Measurements from ENCODE around the gene ABCC9.
"Not testable (repeated sequence)": the region's sequence is repeated elsewhere in the genome, so short reads cannot be mapped to it uniquely, and the experiment has no call there.

The ABCC9 gene

GRCh38 chr12:21806255-21806654, 135.0 kb downstream of the ABCC9 start:
- Mint-ChIP-seq H3K4me1 (no peaks in the 10 kb centered on the region), H3K36me3 (no peaks in the 10 kb centered on the region), H3K9me3 (peaks cover 4 to 5% of the 10 kb centered on the region in 2 donors), H3K27me3 (no peaks in the 10 kb centered on the region), H3K4me3 (no peak overlapping the region), H3K27ac (no peak overlapping the region)
- DNase-seq (no peak), ATAC-seq (replicated peaks) (no peak)

GRCh38 chr12:21801522-21802288, 139.5 kb downstream of the ABCC9 start:
- Mint-ChIP-seq H3K4me3 (no peak overlapping the region), H3K9me3 (no peaks in the 10 kb centered on the region), H3K4me1 (no peaks in the 10 kb centered on the region), H3K27ac (no peak overlapping the region), H3K27me3 (no peaks in the 10 kb centered on the region), H3K36me3 (no peaks in the 10 kb centered on the region)
- no peak for DNase-seq
- no peak for ATAC-seq (replicated peaks)

- DNase-seq (no peak), ATAC-seq (replicated peaks) (no peak)
- no peak overlapping the region for H3K4me3 Mint-ChIP-seq
- peaks cover 0 to 3% of the 10 kb centered on the region in 2 donors for H3K9me3 Mint-ChIP-seq
- no peaks in the 10 kb centered on the region for H3K4me1 Mint-ChIP-seq
- no peak overlapping the region for H3K27ac Mint-ChIP-seq
- H3K27me3 Mint-ChIP-seq, result peaks cover 0 to 3% of the 10 kb centered on the region in 2 donors
- no peaks in the 10 kb centered on the region for H3K36me3 Mint-ChIP-seq
Observed at GRCh38 chr12:21800011-21800410, 141.2 kb downstream of the ABCC9 start.

GRCh38 chr12:21797539-21797938, 143.7 kb downstream of the ABCC9 start:
- no peak overlapping the region for H3K4me3 Mint-ChIP-seq
- peaks cover 0 to 3% of the 10 kb centered on the region in 2 donors for H3K9me3 Mint-ChIP-seq
- H3K27me3 Mint-ChIP-seq, result peaks cover 0 to 3% of the 10 kb centered on the region in 2 donors
- ATAC-seq (replicated peaks), result no peak
- no peaks in the 10 kb centered on the region for H3K4me1 Mint-ChIP-seq
- H3K27ac Mint-ChIP-seq, result no peak overlapping the region
- no peaks in the 10 kb centered on the region for H3K36me3 Mint-ChIP-seq
- no peak for DNase-seq

GRCh38 chr12:21795648-21796328, 145.4 kb downstream of the ABCC9 start:
- no peaks in the 10 kb centered on the region for H3K36me3 Mint-ChIP-seq
- ATAC-seq (replicated peaks) (no peak), DNase-seq (no peak)
- no peaks in the 10 kb centered on the region for H3K4me1 Mint-ChIP-seq
- H3K9me3 Mint-ChIP-seq, result peaks cover 0 to 5% of the 10 kb centered on the region in 2 donors
- peaks cover 0 to 3% of the 10 kb centered on the region in 2 donors for H3K27me3 Mint-ChIP-seq
- H3K27ac Mint-ChIP-seq, result no peak overlapping the region
- H3K4me3 Mint-ChIP-seq, result no peak overlapping the region

GRCh38 chr12:21794807-21795595, 146.2 kb downstream of the ABCC9 start:
- H3K36me3 Mint-ChIP-seq; H3K4me3 Mint-ChIP-seq; H3K4me1 Mint-ChIP-seq; ATAC-seq (replicated peaks); H3K27me3 Mint-ChIP-seq; H3K27ac Mint-ChIP-seq; H3K9me3 Mint-ChIP-seq; DNase-seq: not testable (repeated sequence)

GRCh38 chr12:21789687-21790086, 151.5 kb downstream of the ABCC9 start:
- H3K27me3 Mint-ChIP-seq; ATAC-seq (replicated peaks); DNase-seq; H3K4me3 Mint-ChIP-seq; H3K27ac Mint-ChIP-seq; H3K4me1 Mint-ChIP-seq; H3K36me3 Mint-ChIP-seq; H3K9me3 Mint-ChIP-seq: not testable (repeated sequence)

GRCh38 chr12:21788089-21788983, 152.9 kb downstream of the ABCC9 start:
- DNase-seq (no peak), ATAC-seq (replicated peaks) (no peak)
- H3K27me3 Mint-ChIP-seq, result no peaks in the 10 kb centered on the region
- no peaks in the 10 kb centered on the region for H3K4me1 Mint-ChIP-seq
- no peak overlapping the region for H3K27ac Mint-ChIP-seq
- no peaks in the 10 kb centered on the region for H3K36me3 Mint-ChIP-seq
- no peak overlapping the region for H3K4me3 Mint-ChIP-seq
- peaks cover 2 to 6% of the 10 kb centered on the region in 2 donors for H3K9me3 Mint-ChIP-seq

- Mint-ChIP-seq H3K36me3 (no peaks in the 10 kb centered on the region), H3K27ac (no peak overlapping the region), H3K9me3 (peaks cover 4 to 10% of the 10 kb centered on the region in 2 donors), H3K4me1 (no peaks in the 10 kb centered on the region), H3K27me3 (no peaks in the 10 kb centered on the region), H3K4me3 (no peak overlapping the region)
- no peak for DNase-seq
- ATAC-seq (replicated peaks), result no peak
Observed at GRCh38 chr12:21786041-21786531, 155.1 kb downstream of the ABCC9 start.

GRCh38 chr12:21782723-21783122, 158.5 kb downstream of the ABCC9 start:
- not testable (repeated sequence) for H3K9me3 Mint-ChIP-seq; H3K36me3 Mint-ChIP-seq; H3K27ac Mint-ChIP-seq; H3K27me3 Mint-ChIP-seq; H3K4me3 Mint-ChIP-seq; DNase-seq; ATAC-seq (replicated peaks); H3K4me1 Mint-ChIP-seq

- Mint-ChIP-seq H3K4me1 (no peaks in the 10 kb centered on the region), H3K27me3 (peaks cover 13 to 21% of the 10 kb centered on the region in 2 donors), H3K9me3 (peaks cover 4 to 5% of the 10 kb centered on the region in 2 donors), H3K4me3 (no peak overlapping the region), H3K36me3 (no peaks in the 10 kb centered on the region), H3K27ac (no peak overlapping the region)
- DNase-seq, result no peak
- ATAC-seq (replicated peaks), result no peak
Observed at GRCh38 chr12:21780786-21781185, 160.4 kb downstream of the ABCC9 start.

- Mint-ChIP-seq H3K4me1 (peaks cover 3 to 8% of the 10 kb centered on the region in 2 donors), H3K4me3 (no peak overlapping the region), H3K27ac (no peak overlapping the region), H3K27me3 (peaks cover 39 to 48% of the 10 kb centered on the region in 2 donors), H3K36me3 (no peaks in the 10 kb centered on the region), H3K9me3 (no peaks in the 10 kb centered on the region)
- no peak for ATAC-seq (replicated peaks)
- no peak for DNase-seq
Observed at GRCh38 chr12:21776175-21776574, 165.1 kb downstream of the ABCC9 start.

GRCh38 chr12:21775133-21775820, 165.9 kb downstream of the ABCC9 start:
- no peak overlapping the region for H3K27ac Mint-ChIP-seq
- H3K4me1 Mint-ChIP-seq, result peaks cover 3 to 8% of the 10 kb centered on the region in 2 donors
- H3K9me3 Mint-ChIP-seq, result no peaks in the 10 kb centered on the region
- no peaks in the 10 kb centered on the region for H3K36me3 Mint-ChIP-seq
- ATAC-seq (replicated peaks) (no peak), DNase-seq (no peak)
- H3K4me3 Mint-ChIP-seq, result no peak overlapping the region
- peaks cover 40 to 48% of the 10 kb centered on the region in 2 donors for H3K27me3 Mint-ChIP-seq

All from stimulated activated naive B cell treated with anti-CD40 and anti-IgM and Interleukin-4, amounts not matched to agents 10 μg/mL and 1 μg/mL and 100 μg/mL, for 72 hours (primary cell).